Measurements from ENCODE around the gene BMPR2.

DNA sequence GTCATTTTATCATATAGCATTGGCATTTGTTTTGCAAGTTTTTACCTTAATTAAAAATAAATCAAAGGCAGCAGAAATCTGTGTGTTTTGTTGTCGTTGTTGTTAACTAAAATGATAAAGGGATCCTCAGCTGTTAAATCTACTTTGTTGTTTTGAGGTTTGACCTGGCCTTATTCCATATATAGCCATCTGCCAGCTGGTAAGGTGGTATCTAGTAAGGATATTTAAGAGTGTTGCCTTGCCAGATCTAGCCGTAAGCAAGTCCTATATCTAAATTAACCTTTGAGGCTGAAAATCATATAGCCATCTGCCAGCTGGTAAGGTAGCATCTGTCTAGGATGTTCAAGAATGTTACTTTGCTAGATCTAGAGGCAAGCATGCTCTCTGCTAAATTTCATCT is 56.6 kb downstream of the BMPR2 start:
- no peak for TF ChIP-seq CTCF (IDR thresholded peaks at IDR 0.05)
- no peak for TF ChIP-seq POLR2A (IDR thresholded peaks at IDR 0.05)
- no peak for TF ChIP-seq POLR2AphosphoS5 (IDR thresholded peaks at IDR 0.05)

Data from breast epithelium (tissue), 3 donors.